ENCODE results near the gene STPG2.

GRCh38 chr4:98093662-98094061, 49.6 kb downstream of the STPG2 start:
- TF ChIP-seq CTCF (IDR thresholded peaks at IDR 0.05 in 8 of 11, conservative IDR thresholded peaks at IDR 0.05 in 3 of 11) (no peak), POLR2A (IDR thresholded peaks at IDR 0.05) (no peak)

Data from spleen (tissue), 7 donors.